Keratinocyte (primary cell): Measurements from ENCODE around the gene KLF6. TPM values are rescaled to one million over a fixed set of nuclear protein-coding genes. Genes with fewer than 3 reads are reported as not detected.

ENCODE experiments used
- DNase-seq: peaks from one replicate; pipeline ENCODE4 v3.0.0-alpha.2; 2011; ENCODE audit warnings: low read depth, missing footprints, low spot score
- FAIRE-seq: peaks from 2 replicates; lab custom pipeline; 2011; peaks lifted over from hg19 to GRCh38; lab: Jason Lieb, UNC
- H2AFZ ChIP-seq: 2 replicates; pipeline ENCODE4 v1.6.0; 2012; ENCODE audit warnings: low read length, control low read depth, inconsistent platforms; ENCODE audit not compliant: control insufficient read depth
- H3K27ac ChIP-seq: 2 replicates; pipeline ENCODE4 v1.5.1; 2011; ENCODE audit warnings: low read length; ENCODE audit not compliant: control insufficient read depth, insufficient read depth
- H3K27me3 ChIP-seq: 3 replicates; pipeline ENCODE4 v1.6.0; 2011; ENCODE audit warnings: low read length; ENCODE audit not compliant: control insufficient read depth, insufficient read depth; ENCODE audit errors: extremely low read depth
- H3K36me3 ChIP-seq, 2 experiments: 2 replicates in 1 of 2; 3 replicates in 1 of 2; pipeline ENCODE4 v1.5.1; 2011; ENCODE audit warnings: low read length in 2 of 2, mild to moderate bottlenecking in 1 of 2; ENCODE audit not compliant: control insufficient read depth in 2 of 2, insufficient read depth in 2 of 2; ENCODE audit errors: extremely low read depth in 1 of 2
- H3K4me1 ChIP-seq: 3 replicates; pipeline ENCODE4 v1.5.1; 2011; ENCODE audit warnings: low read length; ENCODE audit not compliant: control insufficient read depth, insufficient read depth; ENCODE audit errors: extremely low read depth
- H3K4me2 ChIP-seq: 3 replicates; pipeline ENCODE4 v1.6.0; 2011; ENCODE audit warnings: low read depth, low read length; ENCODE audit not compliant: control insufficient read depth, insufficient read depth; ENCODE audit errors: extremely low read depth
- H3K4me3 ChIP-seq, 3 experiments: fragments of 200-600 bp in 1 of 3; sonication (generic) in 1 of 3; 2 replicates in 2 of 3; 3 replicates in 1 of 3; pipeline ENCODE4 v1.5.1; 2011 to 2016; ENCODE audit warnings: low read length in 3 of 3, mild to moderate bottlenecking in 3 of 3, control low read depth in 2 of 3, inconsistent platforms in 1 of 3, low read depth in 1 of 3, mixed read lengths in 1 of 3, mixed run types in 1 of 3, moderate library complexity in 1 of 3; ENCODE audit not compliant: control insufficient read depth in 2 of 3, insufficient read depth in 2 of 3; ENCODE audit errors: extremely low read depth in 1 of 3
- H3K79me2 ChIP-seq: 2 replicates; pipeline ENCODE4 v1.6.0; 2012; ENCODE audit warnings: low read length; ENCODE audit not compliant: control insufficient read depth, insufficient read depth
- H3K9ac ChIP-seq: 3 replicates; pipeline ENCODE4 v1.6.0; 2011; ENCODE audit warnings: low read length; ENCODE audit not compliant: control insufficient read depth, insufficient read depth; ENCODE audit errors: extremely low read depth
- H3K9me1 ChIP-seq: 3 replicates; pipeline ENCODE4 v1.6.0; 2011; ENCODE audit warnings: low read length; ENCODE audit not compliant: control insufficient read depth, insufficient read depth; ENCODE audit errors: extremely low read depth
- H3K9me3 ChIP-seq: 2 replicates; pipeline ENCODE4 v1.5.1; 2012; ENCODE audit warnings: low read depth, low read length; ENCODE audit not compliant: control insufficient read depth
- H4K20me1 ChIP-seq: 3 replicates; pipeline ENCODE4 v1.6.0; 2011; ENCODE audit warnings: low read length; ENCODE audit not compliant: control insufficient read depth, insufficient read depth; ENCODE audit errors: extremely low read depth
- CTCF ChIP-seq, 3 experiments: IDR thresholded peaks in 1 of 3; conservative IDR thresholded peaks in 1 of 3; optimal IDR thresholded peaks in 1 of 3; 2 replicates in 2 of 3; 3 replicates in 1 of 3; pipeline versions ENCODE3 to v1.5.1; 2011; ENCODE audit warnings: low read length in 3 of 3, mild to moderate bottlenecking in 3 of 3, moderate library complexity in 2 of 3, control low read depth in 1 of 3, inconsistent platforms in 1 of 3; ENCODE audit not compliant: insufficient read depth in 2 of 3; ENCODE audit errors: extremely low read depth in 1 of 3
- EZH2 ChIP-seq: IDR thresholded peaks from one replicate; pipeline ENCODE4 v1.6.1; 2012; ENCODE audit warnings: inconsistent platforms, mild to moderate bottlenecking, low read length, moderate library complexity
- dilution Hi-C: fragments of 300-500 bp; cut with MboI; formaldehyde crosslinking; loops from one replicate; pipeline ENCODE4 v1.7.0; 2020; ENCODE audit warnings: low sequenced_read_pairs; ENCODE audit not compliant: extremely low pct_ligation_motif_present
- polyA plus RNA-seq, 5 experiments: library from polyadenylated mRNA; depleted of rRNA in 3 of 5; stranded (reverse) in 3 of 5; stranded (forward) in 1 of 5; unstranded in 1 of 5; fragments of >200 nt; gene quantifications; 1 replicate in 1 of 5; 2 replicates in 3 of 5; 3 replicates in 1 of 5; pipeline versions ENCODE4 v1.2.1 to v1.2.3, GENCODE V29; 2011 to 2012; ENCODE audit warnings: missing spikeins in 2 of 5, low read depth in 1 of 5, low replicate concordance in 1 of 5

The KLF6 gene
- polyA plus RNA-seq, 1 donor (not counting 4 experiments of a cell fraction or from before 2014, with no cell fraction given) = 250 TPM

DNA sequence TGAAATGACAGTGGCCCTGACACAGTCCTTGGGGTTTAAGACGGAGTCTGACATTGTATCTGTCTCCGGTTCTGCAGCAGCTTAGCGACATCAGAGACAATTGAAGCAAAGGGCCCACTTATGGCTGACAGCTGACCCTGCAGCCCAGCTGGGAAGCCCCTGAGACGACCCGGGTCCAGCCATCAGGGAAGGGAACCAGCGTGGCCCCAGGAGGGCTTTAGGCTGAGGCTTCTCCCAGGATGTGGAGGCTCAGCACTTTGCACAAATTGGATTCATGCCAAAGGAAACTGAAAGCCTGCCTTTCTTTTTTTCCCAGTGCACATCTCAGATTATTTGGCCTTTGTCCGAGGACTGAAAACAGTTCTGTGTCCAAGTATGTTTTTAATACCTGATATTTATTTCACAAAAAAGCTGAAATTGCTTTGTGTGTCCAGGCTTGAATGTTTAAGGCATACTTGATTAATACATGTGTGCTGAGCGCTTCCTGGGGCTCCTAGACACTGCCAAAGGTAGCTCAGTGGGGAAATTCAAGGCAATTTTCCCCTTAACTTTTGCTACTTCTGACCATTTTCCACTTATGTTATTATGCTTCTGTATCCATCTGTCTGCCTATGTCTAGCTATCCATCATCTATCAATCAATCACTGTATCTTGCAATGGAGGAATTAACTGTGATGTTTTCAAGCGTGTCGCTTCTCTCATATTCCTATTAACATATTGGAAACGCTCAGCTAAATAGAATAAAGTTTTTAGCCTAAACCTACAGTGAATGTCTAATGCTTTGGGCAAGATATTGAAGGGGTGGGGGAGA lies 34.8 kb downstream of the KLF6 start:
- peak overlapping the region; percentile 39 for H3K9ac ChIP-seq
- H3K27me3 ChIP-seq = no peaks in the 10 kb centered on the region
- no peak overlapping the region for H3K4me3 ChIP-seq
- no peak for FAIRE-seq
- H4K20me1 ChIP-seq = no peaks in the 10 kb centered on the region
- H3K79me2 ChIP-seq = no peaks in the 10 kb centered on the region
- H3K9me1 ChIP-seq = no peaks in the 10 kb centered on the region
- no peaks in the 10 kb centered on the region for H3K9me3 ChIP-seq
- no peak for DNase-seq
- peak overlapping the region; percentile 57 for H3K27ac ChIP-seq
- peaks cover 19% of the 10 kb centered on the region for H3K4me1 ChIP-seq
- TF ChIP-seq CTCF (optimal IDR thresholded peaks at IDR 0.05 in 1 of 3, IDR thresholded peaks at IDR 0.05 in 1 of 3, conservative IDR thresholded peaks at IDR 0.05 in 1 of 3; ENCODE audit: extremely low read depth in 1 of 3, insufficient read depth in 2 of 3, low read length in 3 of 3) = no peak
- no peak for TF ChIP-seq EZH2
- peak overlapping the region; percentile 52 for H2AFZ ChIP-seq
- no peaks in the 10 kb centered on the region for H3K36me3 ChIP-seq
- peak overlapping the region; percentile 64 for H3K4me2 ChIP-seq
- dilution Hi-C loops = no loop called here

- peak; percentile 13 for FAIRE-seq
- H3K9me1 ChIP-seq = no peaks in the 10 kb centered on the region
- dilution Hi-C loops = no loop called here
- H3K27me3 ChIP-seq = no peaks in the 10 kb centered on the region
- TF ChIP-seq EZH2 = no peak
- no peak for TF ChIP-seq CTCF (optimal IDR thresholded peaks at IDR 0.05 in 1 of 3, IDR thresholded peaks at IDR 0.05 in 1 of 3, conservative IDR thresholded peaks at IDR 0.05 in 1 of 3; ENCODE audit: extremely low read depth in 1 of 3, insufficient read depth in 2 of 3, low read length in 3 of 3)
- no peaks in the 10 kb centered on the region for H4K20me1 ChIP-seq
- no peaks in the 10 kb centered on the region for H3K79me2 ChIP-seq
- peak overlapping the region; percentile 64 for H3K4me2 ChIP-seq
- H2AFZ ChIP-seq = peak overlapping the region; percentile 52
- H3K4me1 ChIP-seq = peaks cover 15% of the 10 kb centered on the region
- H3K4me3 ChIP-seq = no peak overlapping the region
- no peaks in the 10 kb centered on the region for H3K36me3 ChIP-seq
- H3K9ac ChIP-seq = peak overlapping the region; percentile 39
- no peaks in the 10 kb centered on the region for H3K9me3 ChIP-seq
- no peak for DNase-seq
- H3K27ac ChIP-seq = peak overlapping the region; percentile 57
Observed at GRCh38 chr10:3749600-3749999, 35.4 kb downstream of the KLF6 start.
